ENCODE measurements around the gene MAGEE1. TPM values are rescaled to one million over a fixed set of nuclear protein-coding genes. Genes with fewer than 3 reads are reported as not detected.

The MAGEE1 gene
- total RNA-seq, 4 donors from 2014 or later, result 1.6 to 5.3 (median 2.8) TPM

GRCh38 chrX:76428243-76429130 lies 977 bp downstream of the MAGEE1 start:
- no peak for TF ChIP-seq EP300 (IDR thresholded peaks at IDR 0.05)
- no peak for TF ChIP-seq CTCF (IDR thresholded peaks at IDR 0.05)
- TF ChIP-seq POLR2AphosphoS5 (IDR thresholded peaks at IDR 0.05), result no peak
- TF ChIP-seq POLR2A (IDR thresholded peaks at IDR 0.05), result no peak
- whole genome bisulfite sequencing, 2 donors (ENCODE audit: low coverage in 1 of 2), result 80% methylated on average over 1 of the region's 60 CpGs; no CpG with 5 or more reads in 1 of the 2 donors
- Histone ChIP-seq H3K27ac (peak overlapping the region in 2 of 4 donors; percentile 64 to 76), H3K36me3 (no peaks in the 10 kb centered on the region), H3K9me3 (no peaks in the 10 kb centered on the region), H3K4me1 (peaks cover 0 to 13% (median 0%) of the 10 kb centered on the region in 3 donors), H3K27me3 (no peaks in the 10 kb centered on the region), H3K4me3 (peak overlapping the region; percentile 41 to 69)
- ATAC-seq, result peak; percentile 24

DNA sequence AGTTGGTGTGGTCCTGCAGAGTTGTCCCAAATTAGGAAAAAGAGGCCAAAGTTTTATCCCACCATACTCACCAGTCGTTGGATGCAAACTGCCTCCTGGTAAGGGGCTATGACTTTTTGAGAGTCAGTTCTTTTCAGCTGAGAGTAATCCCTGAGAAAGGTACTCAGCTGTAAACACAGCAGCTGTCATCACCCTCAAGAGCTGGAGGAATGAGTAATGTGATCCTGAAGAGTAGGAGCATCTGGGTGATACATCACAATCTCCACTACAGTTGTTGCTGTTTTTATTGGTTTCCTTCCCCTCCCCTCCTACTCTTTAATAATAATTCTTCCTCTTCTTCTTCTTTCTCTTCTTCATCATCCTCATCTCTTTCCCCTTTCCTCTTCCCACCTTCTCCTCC lies 5.7 kb downstream of the MAGEE1 start:
- no peak for ATAC-seq
- TF ChIP-seq POLR2AphosphoS5 (IDR thresholded peaks at IDR 0.05) (no peak), POLR2A (IDR thresholded peaks at IDR 0.05) (no peak), EP300 (IDR thresholded peaks at IDR 0.05) (no peak), CTCF (IDR thresholded peaks at IDR 0.05) (no peak)
- H3K9me3 ChIP-seq, result no peaks in the 10 kb centered on the region
- no peaks in the 10 kb centered on the region for H3K27me3 ChIP-seq
- no peak overlapping the region for H3K27ac ChIP-seq
- no peaks in the 10 kb centered on the region for H3K36me3 ChIP-seq
- H3K4me3 ChIP-seq, result no peak overlapping the region
- 43 to 50% methylated on average over 1 of the region's 1 CpG for WGBS, 2 donors (ENCODE audit: low coverage in 1 of 2)
- H3K4me1 ChIP-seq, result peaks cover 0 to 13% (median 0%) of the 10 kb centered on the region in 3 donors

DNA sequence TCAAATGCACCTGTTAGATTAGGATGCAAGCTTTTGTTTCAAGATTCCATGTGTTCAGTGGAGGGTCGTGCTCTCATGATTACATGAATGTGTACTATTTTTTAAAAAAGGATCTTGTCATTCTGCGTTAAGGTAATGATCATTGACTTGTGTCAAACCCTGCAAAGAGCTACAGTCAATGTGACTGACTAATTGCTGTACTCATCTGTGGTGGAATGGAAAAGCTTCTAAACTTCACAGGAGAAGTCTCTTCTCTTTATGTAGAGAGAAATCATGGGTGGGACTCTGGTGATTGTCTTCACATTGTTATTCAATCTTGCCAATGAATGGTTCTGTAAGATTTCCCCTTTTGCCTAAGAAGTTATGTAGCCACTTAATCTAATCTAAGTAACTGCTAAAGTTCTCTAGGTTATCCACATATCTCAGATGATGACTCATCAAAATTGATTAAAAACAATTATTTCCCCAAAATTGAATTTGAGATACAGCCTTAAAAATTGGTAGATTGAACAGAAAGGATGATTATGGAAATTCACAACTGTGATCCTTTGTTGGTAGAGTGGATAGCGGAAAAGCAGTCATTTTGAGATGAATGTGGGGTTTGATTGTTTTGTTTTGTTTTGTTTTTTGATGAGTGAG lies 6.7 kb downstream of the MAGEE1 start:
- H3K9me3 ChIP-seq, result no peaks in the 10 kb centered on the region
- H3K4me3 ChIP-seq, result no peak overlapping the region
- ATAC-seq, result no peak
- TF ChIP-seq POLR2AphosphoS5 (IDR thresholded peaks at IDR 0.05) (no peak), CTCF (IDR thresholded peaks at IDR 0.05) (no peak), EP300 (IDR thresholded peaks at IDR 0.05) (no peak), POLR2A (IDR thresholded peaks at IDR 0.05) (no peak)
- peaks cover 0 to 4% (median 0%) of the 10 kb centered on the region in 3 donors for H3K4me1 ChIP-seq
- H3K36me3 ChIP-seq, result no peaks in the 10 kb centered on the region
- WGBS, 2 donors (ENCODE audit: low coverage in 1 of 2), result 50 to 95% methylated on average over 3 of the region's 3 CpGs
- no peak overlapping the region for H3K27ac ChIP-seq
- H3K27me3 ChIP-seq, result no peaks in the 10 kb centered on the region

- Histone ChIP-seq H3K9me3 (no peaks in the 10 kb centered on the region), H3K4me3 (no peak overlapping the region), H3K27me3 (no peaks in the 10 kb centered on the region), H3K36me3 (no peaks in the 10 kb centered on the region), H3K4me1 (no peaks in the 10 kb centered on the region), H3K27ac (no peak overlapping the region)
- no peak for ATAC-seq
- TF ChIP-seq CTCF (IDR thresholded peaks at IDR 0.05), result no peak
- TF ChIP-seq POLR2AphosphoS5 (IDR thresholded peaks at IDR 0.05), result no peak
- TF ChIP-seq POLR2A (IDR thresholded peaks at IDR 0.05), result no peak
Measured at GRCh38 chrX:76439188-76439587, 11.7 kb downstream of the MAGEE1 start.
